Lung (tissue), 12 donors: ENCODE results near the gene DHX8. TPM values are rescaled to one million over a fixed set of nuclear protein-coding genes. Genes with fewer than 3 reads are reported as not detected.
"Not testable (repeated sequence)": the region's sequence is repeated elsewhere in the genome, so short reads cannot be mapped to it uniquely, and the experiment has no call there.

ENCODE experiments used
- ATAC-seq: fragments of 200-7000 bp; cut with Tn5 transposase; one replicate; pipeline ENCODE4 v1.9.1; 2020; ENCODE audit warnings: moderate number of reproducible peaks; ENCODE audit not compliant: insufficient read depth, low FRiP score
- DNase-seq, 3 donors: peaks; one replicate each; pipeline ENCODE4 v3.0.0-alpha.2; 2013 to 2017
- H3K27ac ChIP-seq, 2 donors: one replicate each; pipeline ENCODE4 v1.5.1; 2013; ENCODE audit warnings: mild to moderate bottlenecking in 2 of 2, moderate library complexity in 2 of 2, control low read depth in 1 of 2, inconsistent platforms in 1 of 2, low read depth in 1 of 2, low read length in 1 of 2
- H3K27me3 ChIP-seq, 3 donors: one replicate each; pipeline ENCODE4 v1.5.1; 2013; ENCODE audit warnings: low read length in 2 of 3; ENCODE audit not compliant: control insufficient read depth in 3 of 3, insufficient read depth in 3 of 3
- H3K36me3 ChIP-seq, 4 donors: one replicate each; pipeline ENCODE4 v1.5.1; 2013; ENCODE audit warnings: low read length in 4 of 4, mild to moderate bottlenecking in 1 of 4, moderate library complexity in 1 of 4; ENCODE audit not compliant: control insufficient read depth in 4 of 4, insufficient read depth in 4 of 4
- H3K4me1 ChIP-seq, 5 donors: one replicate each; pipeline ENCODE4 v1.5.1; 2013; ENCODE audit warnings: low read length in 5 of 5, mild to moderate bottlenecking in 2 of 5, moderate library complexity in 1 of 5; ENCODE audit not compliant: control insufficient read depth in 5 of 5, insufficient read depth in 5 of 5
- H3K4me3 ChIP-seq: one replicate; pipeline ENCODE4 v1.5.1; 2013; ENCODE audit warnings: mild to moderate bottlenecking, control low read depth, moderate library complexity
- H3K9ac ChIP-seq, 2 donors: one replicate each; pipeline ENCODE4 v1.5.1; 2013; ENCODE audit warnings: low read length in 2 of 2, control low read depth in 1 of 2; ENCODE audit not compliant: insufficient read depth in 1 of 2
- H3K9me3 ChIP-seq, 4 donors: one replicate each; pipeline ENCODE4 v1.5.1; 2013; ENCODE audit warnings: low read length in 3 of 4, mild to moderate bottlenecking in 1 of 4, moderate library complexity in 1 of 4; ENCODE audit not compliant: control insufficient read depth in 4 of 4, insufficient read depth in 3 of 4
- CTCF ChIP-seq: IDR thresholded peaks from 2 replicates; pipeline ENCODE4 v1.5.1; 2012; ENCODE audit warnings: mild to moderate bottlenecking; ENCODE audit errors: control extremely low read depth, extremely low read depth
- WGBS, 2 donors: extraction: QIAGEN DNeasy Blood & Tissue Kit; methylation state at CpG; one replicate each; pipeline ENCODE4 v1.1.7; 2013; 5-methylcytosine and 5-hydroxymethylcytosine counted together
- polyA plus RNA-seq, 2 donors: library from polyadenylated mRNA; stranded (reverse); fragments of 200-250 nt; gene quantifications; one replicate each; pipeline ENCODE4 v1.2.1, GENCODE V29; 2013
- total RNA-seq, 2 donors: library from RNA; depleted of rRNA in 1 of 2; stranded (reverse); fragments of >200 nt in 1 of 2; gene quantifications; one replicate each; pipeline ENCODE4 v1.2.1, GENCODE V29; 2014 to 2021
- donor health status: control.
- donor health status: control.
- donor health status: Bipolar disorder and iron deficiency.
- donor health status: healthy.
- donor health status: DM: yes; HTN: yes; CAD: no.

DHX8 gene
- total and polyA plus RNA-seq, 4 donors = 24.7 to 45.1 (median 38.2) TPM

- no peaks in the 10 kb centered on the region for H3K36me3 ChIP-seq
- H3K27me3 ChIP-seq = no peaks in the 10 kb centered on the region
- 85 to 93% methylated on average over 11 of the region's 11 CpGs for WGBS, 2 donors
- ATAC-seq (no peak), DNase-seq (no peak)
- no peak overlapping the region for H3K4me3 ChIP-seq
- peaks cover 5 to 18% (median 6%) of the 10 kb centered on the region in 5 donors for H3K4me1 ChIP-seq
- no peak for TF ChIP-seq CTCF
- H3K9me3 ChIP-seq = no peaks in the 10 kb centered on the region
- H3K27ac ChIP-seq = no peak overlapping the region
- H3K9ac ChIP-seq = peak overlapping the region in 1 of 2 donors; percentile 40
These were observed 1.4 kb upstream of the DHX8 start for GRCh38 chr17:43482103-43483012.

- H3K4me1 ChIP-seq = peaks cover 0 to under 1% (median 0%) of the 10 kb centered on the region in 5 donors
- H3K9ac ChIP-seq = no peak overlapping the region
- H3K27ac ChIP-seq = no peak overlapping the region
- H3K36me3 ChIP-seq = peaks cover 31 to 51% (median 39%) of the 10 kb centered on the region in 4 donors
- DNase-seq = no peak
- ATAC-seq = no peak
- 86 to 91% methylated on average over 5 of the region's 5 CpGs for WGBS, 2 donors
- no peak for TF ChIP-seq CTCF
- no peak overlapping the region for H3K4me3 ChIP-seq
- no peaks in the 10 kb centered on the region for H3K9me3 ChIP-seq
- no peaks in the 10 kb centered on the region for H3K27me3 ChIP-seq
These were observed 6.8 kb downstream of the DHX8 start for GRCh38 chr17:43490621-43491020.

- not testable (repeated sequence) for H3K27me3 ChIP-seq, DNase-seq, H3K27ac ChIP-seq, H3K9ac ChIP-seq, H3K4me3 ChIP-seq, ATAC-seq, H3K9me3 ChIP-seq, H3K4me1 ChIP-seq
- 96 to 99% methylated on average over 7 of the region's 7 CpGs for WGBS, 2 donors
- peaks cover 42 to 52% (median 48%) of the 10 kb centered on the region in 4 donors for H3K36me3 ChIP-seq
These were observed 25.7 kb downstream of the DHX8 start for GRCh38 chr17:43509440-43509839.

- not testable (repeated sequence) for ATAC-seq, H3K9me3 ChIP-seq, H3K4me1 ChIP-seq, H3K27me3 ChIP-seq, H3K4me3 ChIP-seq, H3K27ac ChIP-seq, DNase-seq, H3K9ac ChIP-seq
- 95 to 99% methylated on average over 3 of the region's 3 CpGs for WGBS, 2 donors
- H3K36me3 ChIP-seq = peaks cover 34 to 44% (median 40%) of the 10 kb centered on the region in 4 donors
These were observed 27.4 kb downstream of the DHX8 start for GRCh38 chr17:43511199-43511598.
